Measurements from ENCODE around the gene MACROH2A1. TPM values are rescaled to one million over a fixed set of nuclear protein-coding genes. Genes with fewer than 3 reads are reported as not detected.

Gene MACROH2A1
- total and polyA plus RNA-seq, 9 of the 15 experiments (the other 6 are each of a cell fraction or from before 2014, with no cell fraction given): 44.9 to 289 (median 193) TPM

DNA sequence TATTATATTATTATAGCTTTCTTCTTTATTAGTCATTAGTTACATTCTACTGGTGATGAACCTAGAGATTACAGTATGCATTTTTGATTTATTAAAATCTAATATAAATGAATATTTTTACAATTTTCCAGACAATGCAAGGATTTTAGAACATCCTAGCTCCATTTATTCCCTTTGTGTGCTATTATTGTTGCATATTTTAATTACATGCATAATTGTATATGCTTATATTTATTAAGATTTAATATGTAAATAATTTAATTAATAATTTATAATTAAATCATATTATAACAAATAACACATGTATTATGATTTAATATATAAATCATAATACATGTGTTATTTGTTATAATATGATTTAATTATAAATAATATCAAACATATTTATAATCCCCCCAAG lies 23.4 kb upstream of the MACROH2A1 start:
- Histone ChIP-seq H3K4me1 (replicated peaks in 1 of 2; ENCODE audit: control insufficient read depth in 2 of 2, insufficient read depth in 2 of 2, low read length in 2 of 2) (peaks cover 0 to 11% of the 10 kb centered on the region in 2 experiments; a peak in 3 of 5 replicates), H3K9ac (ENCODE audit: insufficient read depth in 1 of 2, low read depth in 2 of 2, low read length in 2 of 2) (no peak overlapping the region), H3K79me2 (ENCODE audit: control insufficient read depth, insufficient read depth, low read length) (no peaks in the 10 kb centered on the region), H3K4me2 (ENCODE audit: insufficient read depth, low read length) (no peak overlapping the region), H3K9me3 (replicated peaks; ENCODE audit: control insufficient read depth, insufficient read depth, low read depth, low read length) (no peaks in the 10 kb centered on the region), H3K4me3 (no peak overlapping the region), H2AFZ (ENCODE audit: low read depth, low read length) (no peak overlapping the region), H3K9me1 (ENCODE audit: control insufficient read depth, insufficient read depth, low read length) (no peaks in the 10 kb centered on the region), H3K27ac (ENCODE audit: extremely low read depth, low read depth, low read length) (no peak overlapping the region), H3K27me3 (ENCODE audit: control insufficient read depth in 2 of 2, insufficient read depth in 2 of 2, low read length in 2 of 2) (no peaks in the 10 kb centered on the region), H3K36me3 (ENCODE audit: control insufficient read depth, insufficient read depth, low read length) (no peaks in the 10 kb centered on the region), H4K20me1 (replicated peaks; ENCODE audit: control insufficient read depth, insufficient read depth, low read length) (no peaks in the 10 kb centered on the region)
- ChIA-PET POLR2A (no interaction called here), CTCF (ENCODE audit: low intra/inter-chr PET ratio) (no interaction called here)
- no peak for FAIRE-seq
- no peak for DNase-seq (ENCODE audit: extremely low read depth in 1 of 4, low spot score in 3 of 4)
- ATAC-seq: no peak
- in situ Hi-C loops (cut with MboI) (no loop called here), intact Hi-C loops (cut with micrococcal nuclease) (loop anchor here (10.0 kb wide), 1 partner anchor 218 kb away; no protein-coding TSS in a partner anchor)
- BruUV-seq (replicated peaks): no TSS peak
- TF ChIP-seq, protein P1, sequence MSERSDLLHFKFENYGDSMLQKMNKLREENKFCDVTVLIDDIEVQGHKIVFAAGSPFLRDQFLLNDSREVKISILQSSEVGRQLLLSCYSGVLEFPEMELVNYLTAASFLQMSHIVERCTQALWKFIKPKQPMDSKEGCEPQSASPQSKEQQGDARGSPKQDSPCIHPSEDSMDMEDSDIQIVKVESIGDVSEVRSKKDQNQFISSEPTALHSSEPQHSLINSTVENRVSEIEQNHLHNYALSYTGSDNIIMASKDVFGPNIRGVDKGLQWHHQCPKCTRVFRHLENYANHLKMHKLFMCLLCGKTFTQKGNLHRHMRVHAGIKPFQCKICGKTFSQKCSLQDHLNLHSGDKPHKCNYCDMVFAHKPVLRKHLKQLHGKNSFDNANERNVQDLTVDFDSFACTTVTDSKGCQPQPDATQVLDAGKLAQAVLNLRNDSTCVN (CRISPR knock-in tag; IDR thresholded peaks at IDR 0.05): no peak
- TF ChIP-seq NFYB (IDR thresholded peaks at IDR 0.05; ENCODE audit: extremely low read depth, insufficient read length) (no peak), CBFA2T2 (conservative IDR thresholded peaks at IDR 0.05) (no peak), CHD1 (IDR thresholded peaks at IDR 0.05; ENCODE audit: low read length) (no peak), ZNF785 (CRISPR knock-in tag; IDR thresholded peaks at IDR 0.05) (no peak), FOXA1 (IDR thresholded peaks at IDR 0.05; ENCODE audit: borderline replicate concordance) (no peak)
- TF ChIP-seq, protein P2, sequence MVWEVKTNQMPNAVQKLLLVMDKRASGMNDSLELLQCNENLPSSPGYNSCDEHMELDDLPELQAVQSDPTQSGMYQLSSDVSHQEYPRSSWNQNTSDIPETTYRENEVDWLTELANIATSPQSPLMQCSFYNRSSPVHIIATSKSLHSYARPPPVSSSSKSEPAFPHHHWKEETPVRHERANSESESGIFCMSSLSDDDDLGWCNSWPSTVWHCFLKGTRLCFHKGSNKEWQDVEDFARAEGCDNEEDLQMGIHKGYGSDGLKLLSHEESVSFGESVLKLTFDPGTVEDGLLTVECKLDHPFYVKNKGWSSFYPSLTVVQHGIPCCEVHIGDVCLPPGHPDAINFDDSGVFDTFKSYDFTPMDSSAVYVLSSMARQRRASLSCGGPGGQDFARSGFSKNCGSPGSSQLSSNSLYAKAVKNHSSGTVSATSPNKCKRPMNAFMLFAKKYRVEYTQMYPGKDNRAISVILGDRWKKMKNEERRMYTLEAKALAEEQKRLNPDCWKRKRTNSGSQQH (CRISPR knock-in tag; IDR thresholded peaks at IDR 0.05): no peak
- TF ChIP-seq, protein P3, sequence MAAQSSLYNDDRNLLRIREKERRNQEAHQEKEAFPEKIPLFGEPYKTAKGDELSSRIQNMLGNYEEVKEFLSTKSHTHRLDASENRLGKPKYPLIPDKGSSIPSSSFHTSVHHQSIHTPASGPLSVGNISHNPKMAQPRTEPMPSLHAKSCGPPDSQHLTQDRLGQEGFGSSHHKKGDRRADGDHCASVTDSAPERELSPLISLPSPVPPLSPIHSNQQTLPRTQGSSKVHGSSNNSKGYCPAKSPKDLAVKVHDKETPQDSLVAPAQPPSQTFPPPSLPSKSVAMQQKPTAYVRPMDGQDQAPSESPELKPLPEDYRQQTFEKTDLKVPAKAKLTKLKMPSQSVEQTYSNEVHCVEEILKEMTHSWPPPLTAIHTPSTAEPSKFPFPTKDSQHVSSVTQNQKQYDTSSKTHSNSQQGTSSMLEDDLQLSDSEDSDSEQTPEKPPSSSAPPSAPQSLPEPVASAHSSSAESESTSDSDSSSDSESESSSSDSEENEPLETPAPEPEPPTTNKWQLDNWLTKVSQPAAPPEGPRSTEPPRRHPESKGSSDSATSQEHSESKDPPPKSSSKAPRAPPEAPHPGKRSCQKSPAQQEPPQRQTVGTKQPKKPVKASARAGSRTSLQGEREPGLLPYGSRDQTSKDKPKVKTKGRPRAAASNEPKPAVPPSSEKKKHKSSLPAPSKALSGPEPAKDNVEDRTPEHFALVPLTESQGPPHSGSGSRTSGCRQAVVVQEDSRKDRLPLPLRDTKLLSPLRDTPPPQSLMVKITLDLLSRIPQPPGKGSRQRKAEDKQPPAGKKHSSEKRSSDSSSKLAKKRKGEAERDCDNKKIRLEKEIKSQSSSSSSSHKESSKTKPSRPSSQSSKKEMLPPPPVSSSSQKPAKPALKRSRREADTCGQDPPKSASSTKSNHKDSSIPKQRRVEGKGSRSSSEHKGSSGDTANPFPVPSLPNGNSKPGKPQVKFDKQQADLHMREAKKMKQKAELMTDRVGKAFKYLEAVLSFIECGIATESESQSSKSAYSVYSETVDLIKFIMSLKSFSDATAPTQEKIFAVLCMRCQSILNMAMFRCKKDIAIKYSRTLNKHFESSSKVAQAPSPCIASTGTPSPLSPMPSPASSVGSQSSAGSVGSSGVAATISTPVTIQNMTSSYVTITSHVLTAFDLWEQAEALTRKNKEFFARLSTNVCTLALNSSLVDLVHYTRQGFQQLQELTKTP (IDR thresholded peaks at IDR 0.05; ENCODE audit: low read depth in 1 of 2, partially characterized antibody in 2 of 2): no peak
- TF ChIP-seq, protein P4, sequence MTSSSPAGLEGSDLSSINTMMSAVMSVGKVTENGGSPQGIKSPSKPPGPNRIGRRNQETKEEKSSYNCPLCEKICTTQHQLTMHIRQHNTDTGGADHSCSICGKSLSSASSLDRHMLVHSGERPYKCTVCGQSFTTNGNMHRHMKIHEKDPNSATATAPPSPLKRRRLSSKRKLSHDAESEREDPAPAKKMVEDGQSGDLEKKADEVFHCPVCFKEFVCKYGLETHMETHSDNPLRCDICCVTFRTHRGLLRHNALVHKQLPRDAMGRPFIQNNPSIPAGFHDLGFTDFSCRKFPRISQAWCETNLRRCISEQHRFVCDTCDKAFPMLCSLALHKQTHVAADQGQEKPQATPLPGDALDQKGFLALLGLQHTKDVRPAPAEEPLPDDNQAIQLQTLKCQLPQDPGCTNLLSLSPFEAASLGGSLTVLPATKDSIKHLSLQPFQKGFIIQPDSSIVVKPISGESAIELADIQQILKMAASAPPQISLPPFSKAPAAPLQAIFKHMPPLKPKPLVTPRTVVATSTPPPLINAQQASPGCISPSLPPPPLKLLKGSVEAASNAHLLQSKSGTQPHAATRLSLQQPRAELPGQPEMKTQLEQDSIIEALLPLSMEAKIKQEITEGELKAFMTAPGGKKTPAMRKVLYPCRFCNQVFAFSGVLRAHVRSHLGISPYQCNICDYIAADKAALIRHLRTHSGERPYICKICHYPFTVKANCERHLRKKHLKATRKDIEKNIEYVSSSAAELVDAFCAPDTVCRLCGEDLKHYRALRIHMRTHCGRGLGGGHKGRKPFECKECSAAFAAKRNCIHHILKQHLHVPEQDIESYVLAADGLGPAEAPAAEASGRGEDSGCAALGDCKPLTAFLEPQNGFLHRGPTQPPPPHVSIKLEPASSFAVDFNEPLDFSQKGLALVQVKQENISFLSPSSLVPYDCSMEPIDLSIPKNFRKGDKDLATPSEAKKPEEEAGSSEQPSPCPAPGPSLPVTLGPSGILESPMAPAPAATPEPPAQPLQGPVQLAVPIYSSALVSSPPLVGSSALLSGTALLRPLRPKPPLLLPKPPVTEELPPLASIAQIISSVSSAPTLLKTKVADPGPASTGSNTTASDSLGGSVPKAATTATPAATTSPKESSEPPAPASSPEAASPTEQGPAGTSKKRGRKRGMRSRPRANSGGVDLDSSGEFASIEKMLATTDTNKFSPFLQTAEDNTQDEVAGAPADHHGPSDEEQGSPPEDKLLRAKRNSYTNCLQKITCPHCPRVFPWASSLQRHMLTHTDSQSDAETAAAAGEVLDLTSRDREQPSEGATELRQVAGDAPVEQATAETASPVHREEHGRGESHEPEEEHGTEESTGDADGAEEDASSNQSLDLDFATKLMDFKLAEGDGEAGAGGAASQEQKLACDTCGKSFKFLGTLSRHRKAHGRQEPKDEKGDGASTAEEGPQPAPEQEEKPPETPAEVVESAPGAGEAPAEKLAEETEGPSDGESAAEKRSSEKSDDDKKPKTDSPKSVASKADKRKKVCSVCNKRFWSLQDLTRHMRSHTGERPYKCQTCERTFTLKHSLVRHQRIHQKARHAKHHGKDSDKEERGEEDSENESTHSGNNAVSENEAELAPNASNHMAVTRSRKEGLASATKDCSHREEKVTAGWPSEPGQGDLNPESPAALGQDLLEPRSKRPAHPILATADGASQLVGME (CRISPR knock-in tag; IDR thresholded peaks at IDR 0.05): no peak

Measured in K562 (cell line).